ENCODE measurements around the gene ZDHHC8.

Gene ZDHHC8

GRCh38 chr22:20142711-20143621 is 11.4 kb downstream of the ZDHHC8 start:
- DNase-seq (ENCODE audit: low spot score), result no peak

- no peak for DNase-seq (ENCODE audit: low spot score)
Observed at GRCh38 chr22:20143883-20144665, 12.5 kb downstream of the ZDHHC8 start.

GRCh38 chr22:20145206-20145831 is 13.7 kb downstream of the ZDHHC8 start:
- no peak for DNase-seq (ENCODE audit: low spot score)

- no peak for DNase-seq (ENCODE audit: low spot score)
Observed at GRCh38 chr22:20145832-20146223, 14.2 kb downstream of the ZDHHC8 start.

GRCh38 chr22:20146777-20147176 is 15.2 kb downstream of the ZDHHC8 start:
- no peak for DNase-seq (ENCODE audit: low spot score)

GRCh38 chr22:20147237-20147988 is 15.8 kb downstream of the ZDHHC8 start:
- DNase-seq (ENCODE audit: low spot score), result no peak

GRCh38 chr22:20148414-20148813 is 16.8 kb downstream of the ZDHHC8 start:
- no peak for DNase-seq (ENCODE audit: low spot score)

GRCh38 chr22:20149257-20150250 is 17.9 kb downstream of the ZDHHC8 start:
- no peak for DNase-seq (ENCODE audit: low spot score)

GRCh38 chr22:20150381-20151275 is 19.0 kb downstream of the ZDHHC8 start, which contains the start of gene CCDC188:
Gene CCDC188 (minus strand): TSS chr22:20151055. CDS start chr22:20150986, 69 bp downstream.
- no peak for DNase-seq (ENCODE audit: low spot score)

GRCh38 chr22:20151276-20151588 is 19.6 kb downstream of the ZDHHC8 start:
- no peak for DNase-seq (ENCODE audit: low spot score)

GRCh38 chr22:20152464-20152890 is 20.9 kb downstream of the ZDHHC8 start:
- DNase-seq (ENCODE audit: low spot score), result no peak

- no peak for DNase-seq (ENCODE audit: low spot score)
Observed at GRCh38 chr22:20153945-20154344, 22.3 kb downstream of the ZDHHC8 start.

- peak; percentile 64 for DNase-seq (ENCODE audit: low spot score)
Observed at GRCh38 chr22:20154602-20155187, 23.1 kb downstream of the ZDHHC8 start.

- peak; percentile 85 for DNase-seq (ENCODE audit: low spot score)
Observed at GRCh38 chr22:20155330-20156041, 23.9 kb downstream of the ZDHHC8 start.

- DNase-seq (ENCODE audit: low spot score), result no peak
Observed at GRCh38 chr22:20156042-20156389, 24.4 kb downstream of the ZDHHC8 start.

GRCh38 chr22:20156611-20157429 is 25.2 kb downstream of the ZDHHC8 start:
- peak; percentile 81 for DNase-seq (ENCODE audit: low spot score)

Measured in SK-N-DZ (cell line).